Heart left ventricle (tissue), 16 donors: ENCODE data around the gene ERICH6B. TPM values are rescaled to one million over a fixed set of nuclear protein-coding genes. Genes with fewer than 3 reads are reported as not detected.

ENCODE experiments used
- ATAC-seq, 4 donors: fragments of 200-7000 bp; cut with Tn5 transposase; one replicate each; pipeline ENCODE4 v1.9.1; 2020 to 2022; ENCODE audit warnings: moderate library complexity in 4 of 4, mild to moderate bottlenecking in 3 of 4, moderate number of reproducible peaks in 1 of 4
- DNase-seq, 5 donors: peaks; one replicate each; pipeline ENCODE4 v3.0.0-alpha.2; 2020
- H3K27ac ChIP-seq, 12 donors: fragments of 200-600 bp; sonication (generic) in 4 of 12; one replicate each; pipeline versions ENCODE4 v1.5.0 to v1.8.0; 2016 to 2022; ENCODE audit warnings: mild to moderate bottlenecking in 2 of 12
- H3K27me3 ChIP-seq, 9 donors: fragments of 200-600 bp; sonication (generic) in 2 of 9; one replicate each; pipeline versions ENCODE4 v1.5.1 to v1.8.0; 2016 to 2022; ENCODE audit warnings: mild to moderate bottlenecking in 3 of 9
- H3K36me3 ChIP-seq, 9 donors: fragments of 200-600 bp; sonication (generic) in 2 of 9; one replicate each; pipeline versions ENCODE4 v1.5.0 to v1.8.0; 2018 to 2022; ENCODE audit warnings: mild to moderate bottlenecking in 2 of 9
- H3K4me1 ChIP-seq, 12 donors: fragments of 200-600 bp; sonication (generic) in 4 of 12; one replicate each; pipeline versions ENCODE4 v1.5.0 to v1.8.0; 2016 to 2022; ENCODE audit warnings: mild to moderate bottlenecking in 3 of 12
- H3K4me3 ChIP-seq, 12 donors: fragments of 200-600 bp; sonication (generic) in 4 of 12; one replicate each; pipeline versions ENCODE4 v1.5.0 to v1.8.0; 2017 to 2022; ENCODE audit warnings: mild to moderate bottlenecking in 9 of 12, moderate library complexity in 4 of 12
- H3K9me3 ChIP-seq, 12 donors: fragments of 200-600 bp; sonication (generic) in 4 of 12; one replicate each; pipeline versions ENCODE4 v1.5.0 to v1.8.0; 2016 to 2022; ENCODE audit warnings: mild to moderate bottlenecking in 1 of 12
- CTCF ChIP-seq, 12 donors: fragments of 200-600 bp; sonication (generic) in 4 of 12; IDR thresholded peaks; one replicate each; pipeline versions ENCODE4 v1.5.0 to v1.8.0; 2018 to 2022; ENCODE audit warnings: antibody characterized with exemption in 12 of 12, mild to moderate bottlenecking in 5 of 12
- POLR2A ChIP-seq, 2 donors: fragments of 450-650 bp; IDR thresholded peaks; one replicate each; pipeline ENCODE4 v1.6.1; 2017; ENCODE audit warnings: antibody characterized with exemption in 2 of 2, mild to moderate bottlenecking in 2 of 2, moderate library complexity in 2 of 2
- WGBS, 4 donors: extraction: QIAGEN DNeasy Blood & Tissue Kit in 2 of 4; methylation state at CpG; one replicate each; pipeline versions ENCODE4 v1.1.5 to v1.1.7; 2013 to 2018; 5-methylcytosine and 5-hydroxymethylcytosine counted together
- intact Hi-C, 10 donors: fragments of 100-400 bp; cut with DNase I; formaldehyde crosslinking; loops; one replicate each; pipeline versions ENCODE4 v1.11.1 to v1.14.2; 2022
- polyA plus RNA-seq, 2 donors: library from polyadenylated mRNA; stranded (reverse); fragments of 200-250 nt; gene quantifications; one replicate each; pipeline ENCODE4 v1.2.3, GENCODE V29; 2013
- total RNA-seq, 9 donors: library from RNA; depleted of rRNA in 2 of 9; stranded (reverse); fragments of >200 nt in 2 of 9; fragmentation: NEBNext Ultra II Directional in 3 of 9; extraction: Animal tissue kit (Norgen Biotek cat#: 25700) in 3 of 9; gene quantifications; one replicate each; pipeline versions ENCODE4 v1.1.0 to v1.2.4, GENCODE V29; 2016 to 2023
- donor health status: ischemic (EF 13 %, LVEDD 7.1; RV severe dilation, severe dysfunction).
- donor health status: healthy with polysubstance abuse.
- donor health status: DM: no; HTN: yes; CAD: no.
- donor health status: DM: no; HTN: no; CAD: no.
- donor health status: ischemic (EF 25% LVEDD 6.9; RV normal size, moderate dysfunction).
- donor health status: ischemic (EF 25% LVEDD 5.7; RV mildly dilated, moderate dysfunction).
- donor health status: healthy.
- donor health status: DM: yes; HTN: yes; CAD: no.
- donor health status: ischemic (EF 35%, LVEDD 5.7; RV mildly dilated, moderate dysfunction).
- donor health status: nonischemic (EF 11% LVEDD 7.7; RV severe dilation, severe dysfunction).
- donor health status: DM: yes; HTN: yes; CAD: no.
- donor health status: PGD.
- donor health status: ischemic (EF 29% LVEDD 5.4; RV normal size, mild dysfunction).
- donor health status: nonischemic (EF 23%, LVEDD 6.1; RV moderate dilation, normal function).

The ERICH6B gene
- total and polyA plus RNA-seq, 11 donors, result not detected

- TF ChIP-seq POLR2A (IDR thresholded peaks at IDR 0.05) (no peak), CTCF (IDR thresholded peaks at IDR 0.05) (no peak)
- DNase-seq, result no peak
- WGBS, 4 donors, result 86 to 90% (median 89%) methylated on average over 9 of the region's 9 CpGs
- Histone ChIP-seq H3K36me3 (peaks cover 0 to 87% (median 65%) of the 10 kb centered on the region in 9 donors), H3K4me3 (no peak overlapping the region), H3K9me3 (no peaks in the 10 kb centered on the region), H3K27ac (no peak overlapping the region), H3K4me1 (no peaks in the 10 kb centered on the region), H3K27me3 (no peaks in the 10 kb centered on the region)
- intact Hi-C loops, result no loop called here
- no peak for ATAC-seq
These were observed 80.9 kb downstream of the ERICH6B start for GRCh38 chr13:45534604-45535003.

GRCh38 chr13:45529758-45530157, 85.8 kb downstream of the ERICH6B start:
- peaks cover 0 to 99% (median 91%) of the 10 kb centered on the region in 9 donors for H3K36me3 ChIP-seq
- no peak for DNase-seq
- no peak for ATAC-seq
- H3K27me3 ChIP-seq, result no peaks in the 10 kb centered on the region
- intact Hi-C loops, result no loop called here
- H3K4me3 ChIP-seq, result no peak overlapping the region
- H3K27ac ChIP-seq, result no peak overlapping the region
- WGBS, 4 donors, result 90 to 96% (median 93%) methylated on average over 3 of the region's 3 CpGs
- TF ChIP-seq POLR2A (IDR thresholded peaks at IDR 0.05) (no peak), CTCF (IDR thresholded peaks at IDR 0.05) (no peak)
- no peaks in the 10 kb centered on the region for H3K9me3 ChIP-seq
- no peaks in the 10 kb centered on the region for H3K4me1 ChIP-seq

- 79 to 86% (median 83%) methylated on average over 6 of the region's 6 CpGs for WGBS, 4 donors
- Histone ChIP-seq H3K4me3 (no peak overlapping the region), H3K27me3 (no peaks in the 10 kb centered on the region), H3K4me1 (peaks cover 0 to 4% (median 0%) of the 10 kb centered on the region in 12 donors), H3K27ac (no peak overlapping the region), H3K9me3 (no peaks in the 10 kb centered on the region), H3K36me3 (peaks cover 0 to 97% (median 84%) of the 10 kb centered on the region in 9 donors)
- intact Hi-C loops, result no loop called here
- no peak for TF ChIP-seq POLR2A (IDR thresholded peaks at IDR 0.05)
- TF ChIP-seq CTCF (IDR thresholded peaks at IDR 0.05), result no peak
- DNase-seq (no peak), ATAC-seq (no peak)
These were observed 87.7 kb downstream of the ERICH6B start for GRCh38 chr13:45527699-45528462.

GRCh38 chr13:45522571-45522970, 93.0 kb downstream of the ERICH6B start:
- 56 to 82% (median 78%) methylated on average over 2 of the region's 2 CpGs for WGBS, 4 donors
- intact Hi-C loops, result no loop called here
- no peak for DNase-seq

More at GRCh38 chr13:45522571-45522970, 93.0 kb downstream of the ERICH6B start:
- Histone ChIP-seq H3K27ac (no peak overlapping the region), H3K27me3 (no peaks in the 10 kb centered on the region), H3K4me1 (peaks cover 0 to 6% (median 0%) of the 10 kb centered on the region in 12 donors), H3K4me3 (no peak overlapping the region), H3K9me3 (no peaks in the 10 kb centered on the region), H3K36me3 (peaks cover 0 to 98% (median 83%) of the 10 kb centered on the region in 9 donors)
- TF ChIP-seq POLR2A (IDR thresholded peaks at IDR 0.05) (no peak), CTCF (IDR thresholded peaks at IDR 0.05) (no peak)
- ATAC-seq, result no peak
